T-cell (primary cell): ENCODE results near the gene WFDC10A. TPM values are rescaled to one million over a fixed set of nuclear protein-coding genes. Genes with fewer than 3 reads are reported as not detected.

Source experiments
- ATAC-seq, 4 experiments: fragments of 200-7000 bp in 3 of 4; fragments of 150-1000 bp in 1 of 4; cut with Tn5 transposase; replicated peaks in 1 of 4; 1 replicate in 3 of 4; 2 replicates in 1 of 4; pipeline ENCODE4 v1.10.0; 2021; ENCODE audit warnings: moderate library complexity in 3 of 4, mild to moderate bottlenecking in 2 of 4, moderate number of reproducible peaks in 1 of 4
- CTCF ChIA-PET, 2 donors: fragments of 300-600 bp; sonication (Branson Sonifier 250); formaldehyde crosslinking; loops; one replicate each; lab custom pipeline; 2022; ENCODE audit warnings: antibody characterized with exemption in 2 of 2; lab: Charles Lee
- POLR2A ChIA-PET, 2 donors: fragments of 300-600 bp; sonication (Branson Sonifier 250); formaldehyde crosslinking; loops; one replicate each; lab custom pipeline; 2022; ENCODE audit warnings: antibody characterized with exemption in 2 of 2; lab: Charles Lee
- DNase-seq, 35 experiments: peaks; one replicate each; pipeline versions ENCODE4 v3.0.0 to v3.0.0-alpha.2; 2013 to 2023
- H3K27ac ChIP-seq: one replicate; pipeline ENCODE4 v1.5.1; 2013; ENCODE audit warnings: low read length
- H3K27me3 ChIP-seq, 2 experiments: replicated peaks in 1 of 2; 1 replicate in 1 of 2; 2 replicates in 1 of 2; pipeline versions ENCODE4 v1.6.1 to v1.7.0; 2013; ENCODE audit warnings: low read length in 1 of 2, mixed read lengths in 1 of 2; ENCODE audit not compliant: control insufficient read depth in 2 of 2, insufficient read depth in 2 of 2; ENCODE audit errors: extremely low read depth in 1 of 2
- H3K36me3 ChIP-seq, 2 donors: 1 replicate in 1 of 2; 2 replicates in 1 of 2; pipeline versions ENCODE4 v1.6.1 to v1.7.0; 2013; ENCODE audit warnings: low read length in 1 of 2; ENCODE audit not compliant: control insufficient read depth in 2 of 2, insufficient read depth in 1 of 2; ENCODE audit errors: extremely low read depth in 1 of 2
- H3K4me1 ChIP-seq, 2 experiments: 1 replicate in 1 of 2; 2 replicates in 1 of 2; pipeline versions ENCODE4 v1.6.1 to v1.7.0; 2013; ENCODE audit warnings: low read length in 2 of 2, mixed read lengths in 1 of 2; ENCODE audit not compliant: insufficient read depth in 2 of 2, control insufficient read depth in 1 of 2; ENCODE audit errors: extremely low read depth in 1 of 2
- H3K4me3 ChIP-seq, 2 donors: 1 replicate in 1 of 2; 2 replicates in 1 of 2; pipeline versions ENCODE4 v1.5.1 to v1.7.0; 2013; ENCODE audit warnings: mild to moderate bottlenecking in 2 of 2, low read length in 1 of 2, moderate library complexity in 1 of 2; ENCODE audit not compliant: control insufficient read depth in 1 of 2; ENCODE audit errors: extremely low read depth in 1 of 2
- H3K9me3 ChIP-seq: 2 replicates; pipeline ENCODE4 v1.7.0; 2013
- H3K27ac Mint-ChIP-seq, 2 donors: one replicate each; pipeline ENCODE4 v1.8.0; 2020 to 2021; ENCODE audit warnings: mild to moderate bottlenecking in 2 of 2, mixed read lengths in 2 of 2
- H3K27me3 Mint-ChIP-seq, 2 donors: one replicate each; pipeline ENCODE4 v1.8.0; 2021 to 2022; ENCODE audit warnings: mixed read lengths in 2 of 2
- H3K36me3 Mint-ChIP-seq: one replicate; pipeline ENCODE4 v1.8.0; 2021; ENCODE audit warnings: mixed read lengths
- H3K4me1 Mint-ChIP-seq, 3 donors: one replicate each; pipeline ENCODE4 v1.8.0; 2020 to 2022; ENCODE audit warnings: mixed read lengths in 3 of 3, mild to moderate bottlenecking in 1 of 3
- H3K4me3 Mint-ChIP-seq, 3 donors: one replicate each; pipeline ENCODE4 v1.8.0; 2020 to 2022; ENCODE audit warnings: mild to moderate bottlenecking in 3 of 3, mixed read lengths in 3 of 3, moderate library complexity in 3 of 3
- H3K9me3 Mint-ChIP-seq, 3 donors: one replicate each; pipeline ENCODE4 v1.8.0; 2020 to 2022; ENCODE audit warnings: mixed read lengths in 3 of 3
- WGBS: methylation state at CpG from one replicate; pipeline ENCODE4 v1.1.5; 2013; ENCODE audit warnings: missing lambda C conversion rate; ENCODE audit not compliant: insufficient coverage; 5-methylcytosine and 5-hydroxymethylcytosine counted together
- total RNA-seq, 35 experiments: library from RNA in 6 of 35; stranded (reverse) in 6 of 35; fragments of 120-200 nt in 1 of 35; gene quantifications; one replicate each; pipeline versions ENCODE4 v1.2.1 to v1.2.4 and lab custom pipeline; 2013 to 2026

WFDC10A gene
- total RNA-seq, 5 donors from 2014 or later (not counting 1 experiment from before 2014, with no cell fraction given) = not detected

DNA sequence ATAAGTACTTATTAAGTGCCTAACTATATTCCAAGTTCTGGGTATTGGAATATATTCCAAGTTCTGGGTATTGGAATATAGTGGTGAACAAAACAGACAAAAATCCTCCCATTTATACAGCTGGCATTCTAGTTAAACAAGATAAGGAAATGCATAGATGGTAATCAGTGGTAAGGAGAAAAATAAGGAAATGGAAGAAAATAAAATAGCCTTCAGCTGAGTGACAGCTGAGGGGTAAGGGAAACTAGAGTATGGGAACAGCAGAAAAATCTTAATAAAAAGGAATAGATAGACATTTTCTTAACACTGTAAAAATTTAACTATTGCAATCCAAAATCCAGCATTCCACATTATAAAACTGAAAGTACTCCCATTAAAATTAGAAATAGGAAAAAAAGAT, 17.2 kb upstream of the WFDC10A start:
- ATAC-seq = no peak
- DNase-seq = no peak
- Histone ChIP-seq H3K27me3 (no peaks in the 10 kb centered on the region), H3K4me3 (no peak overlapping the region), H3K27ac (no peak overlapping the region), H3K36me3 (no peaks in the 10 kb centered on the region), H3K9me3 (no peaks in the 10 kb centered on the region), H3K4me1 (no peaks in the 10 kb centered on the region)
- ChIA-PET POLR2A (no interaction called here), CTCF (no interaction called here)
- H3K9me3 Mint-ChIP-seq = peaks cover 1 to 5% (median 4%) of the 10 kb centered on the region in 3 donors
- H3K4me3 Mint-ChIP-seq = no peak overlapping the region
- H3K36me3 Mint-ChIP-seq = no peaks in the 10 kb centered on the region
- no peak overlapping the region for H3K27ac Mint-ChIP-seq
- H3K27me3 Mint-ChIP-seq = peaks cover 20 to 21% of the 10 kb centered on the region in 2 donors
- no peaks in the 10 kb centered on the region for H3K4me1 Mint-ChIP-seq

DNA sequence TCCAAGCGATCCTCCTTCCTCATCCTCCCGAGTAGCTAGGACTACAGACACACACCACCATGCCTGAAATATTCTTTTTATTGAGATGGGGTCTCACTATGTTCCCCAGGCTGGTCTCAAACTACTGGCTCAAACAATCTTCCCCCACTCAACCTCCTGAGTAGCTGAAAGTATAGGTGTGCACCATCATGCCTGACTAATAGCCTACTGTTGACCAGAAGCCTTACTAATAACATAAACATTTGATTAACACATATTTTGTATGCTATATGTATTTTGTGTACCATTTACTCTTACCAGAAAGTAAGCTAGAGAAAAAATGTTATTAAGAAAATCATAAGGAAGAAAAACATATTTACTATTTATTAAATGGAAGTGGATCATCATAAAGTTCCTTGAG, 11.9 kb upstream of the WFDC10A start:
- ChIA-PET CTCF (no interaction called here), POLR2A (no interaction called here)
- H3K4me1 Mint-ChIP-seq = no peaks in the 10 kb centered on the region
- H3K4me3 Mint-ChIP-seq = no peak overlapping the region
- no CpG with 5 or more reads among the region's 2 CpGs for WGBS
- no peaks in the 10 kb centered on the region for H3K36me3 Mint-ChIP-seq
- ATAC-seq = no peak
- peaks cover 4% of the 10 kb centered on the region in 2 donors for H3K27me3 Mint-ChIP-seq
- no peak for DNase-seq
- no peaks in the 10 kb centered on the region for H3K27me3 ChIP-seq
- H3K9me3 ChIP-seq = no peaks in the 10 kb centered on the region
- no peak overlapping the region for H3K27ac Mint-ChIP-seq
- no peaks in the 10 kb centered on the region for H3K9me3 Mint-ChIP-seq
- no peak overlapping the region for H3K4me3 ChIP-seq
- H3K4me1 ChIP-seq = no peaks in the 10 kb centered on the region
- H3K27ac ChIP-seq = no peak overlapping the region
- H3K36me3 ChIP-seq = no peaks in the 10 kb centered on the region

DNA sequence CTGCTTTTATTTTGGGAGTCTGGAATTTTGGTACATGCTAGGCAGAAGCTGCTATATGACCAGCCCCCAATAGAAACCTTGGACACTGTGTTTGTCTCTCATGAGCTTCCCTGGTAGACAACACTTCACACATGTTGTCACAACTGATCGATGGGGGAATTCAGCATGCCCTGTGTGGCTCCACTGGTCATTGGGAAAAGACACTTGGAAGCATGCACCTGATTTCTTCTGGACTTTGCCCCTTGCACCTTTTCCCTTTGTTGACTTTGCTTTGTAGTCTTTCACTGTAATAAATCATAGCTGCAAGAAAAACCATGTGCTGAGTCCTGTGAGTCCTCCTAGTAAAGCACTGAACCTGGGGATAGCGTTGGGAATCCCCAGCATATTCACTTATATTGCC, 7.9 kb upstream of the WFDC10A start:
- Histone ChIP-seq H3K36me3 (no peaks in the 10 kb centered on the region), H3K27me3 (no peaks in the 10 kb centered on the region), H3K4me1 (no peaks in the 10 kb centered on the region), H3K9me3 (no peaks in the 10 kb centered on the region), H3K27ac (no peak overlapping the region), H3K4me3 (no peak overlapping the region)
- no peak overlapping the region for H3K27ac Mint-ChIP-seq
- DNase-seq (no peak), ATAC-seq (no peak)
- 100% methylated on average over 1 of the region's 2 CpGs for WGBS
- H3K4me3 Mint-ChIP-seq = no peak overlapping the region
- H3K4me1 Mint-ChIP-seq = no peaks in the 10 kb centered on the region
- H3K9me3 Mint-ChIP-seq = peaks cover 0 to 5% (median 0%) of the 10 kb centered on the region in 3 donors
- ChIA-PET CTCF (no interaction called here), POLR2A (no interaction called here)
- no peaks in the 10 kb centered on the region for H3K36me3 Mint-ChIP-seq
- peaks cover under 1 to 15% of the 10 kb centered on the region in 2 donors for H3K27me3 Mint-ChIP-seq

DNA sequence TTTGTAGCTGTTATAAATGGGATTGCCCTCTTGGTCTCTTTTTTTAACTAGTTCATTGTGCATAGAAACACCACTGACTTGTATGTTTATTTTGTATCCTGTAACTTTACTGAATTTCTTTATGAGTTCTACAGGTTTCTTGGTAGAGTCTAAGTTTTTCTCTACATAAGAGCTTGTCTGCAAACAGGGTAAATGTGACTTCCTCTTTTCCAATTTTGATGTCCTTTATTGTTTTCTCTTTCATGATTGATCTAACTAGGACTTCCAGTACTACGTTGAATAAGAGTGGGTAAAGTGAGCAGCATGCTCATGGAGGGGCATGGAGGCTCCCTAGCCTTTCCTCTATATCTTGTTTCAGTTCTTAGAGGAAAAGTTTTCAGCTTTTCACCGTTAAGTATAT, 3.0 kb upstream of the WFDC10A start:
- no peak for DNase-seq
- ChIA-PET CTCF (no interaction called here), POLR2A (no interaction called here)
- Mint-ChIP-seq H3K4me3 (no peak overlapping the region), H3K9me3 (peaks cover 0 to 5% (median 0%) of the 10 kb centered on the region in 3 donors), H3K4me1 (peaks cover 3 to 5% (median 3%) of the 10 kb centered on the region in 3 donors), H3K27me3 (peaks cover 35 to 40% of the 10 kb centered on the region in 2 donors), H3K27ac (no peak overlapping the region), H3K36me3 (no peaks in the 10 kb centered on the region)
- H3K9me3 ChIP-seq = no peaks in the 10 kb centered on the region
- H3K36me3 ChIP-seq = no peaks in the 10 kb centered on the region
- no peak for ATAC-seq
- peaks cover 2 to 15% of the 10 kb centered on the region in 2 experiments for H3K27me3 ChIP-seq
- no peak overlapping the region for H3K27ac ChIP-seq
- WGBS = no CpG with 5 or more reads among the region's 2 CpGs
- H3K4me1 ChIP-seq = peaks cover 0 to 3% of the 10 kb centered on the region in 2 experiments
- no peak overlapping the region for H3K4me3 ChIP-seq

DNA sequence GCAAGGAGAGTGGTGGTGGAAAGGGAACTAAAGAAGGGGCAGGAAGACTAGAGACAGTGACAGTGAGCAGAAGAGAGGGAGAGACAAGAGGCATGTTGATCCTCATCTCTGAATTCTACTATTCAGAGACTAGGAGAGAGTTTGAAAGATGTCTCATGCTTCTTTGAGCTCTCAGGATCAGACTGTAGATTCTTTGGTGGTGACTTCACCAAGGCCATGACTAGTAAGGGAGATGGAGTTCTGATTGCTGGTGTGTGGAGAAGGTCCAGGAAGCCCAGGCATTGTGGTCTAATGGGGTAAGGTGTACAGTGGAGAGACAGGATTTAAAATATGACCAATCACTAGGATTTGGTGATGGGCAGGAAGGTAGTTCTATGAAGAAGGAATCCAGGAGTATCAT, 832 bp downstream of the WFDC10A start:
- Mint-ChIP-seq H3K4me1 (peaks cover 3 to 5% (median 3%) of the 10 kb centered on the region in 3 donors), H3K36me3 (no peaks in the 10 kb centered on the region), H3K9me3 (no peaks in the 10 kb centered on the region), H3K4me3 (no peak overlapping the region), H3K27me3 (peaks cover 41 to 50% of the 10 kb centered on the region in 2 donors), H3K27ac (no peak overlapping the region)
- H3K9me3 ChIP-seq = no peaks in the 10 kb centered on the region
- POLR2A ChIA-PET = no interaction called here
- CTCF ChIA-PET = no interaction called here
- H3K27ac ChIP-seq = no peak overlapping the region
- H3K4me1 ChIP-seq = peaks cover 0 to 3% of the 10 kb centered on the region in 2 experiments
- peaks cover 2 to 15% of the 10 kb centered on the region in 2 experiments for H3K27me3 ChIP-seq
- no peak overlapping the region for H3K4me3 ChIP-seq
- no peaks in the 10 kb centered on the region for H3K36me3 ChIP-seq
- ATAC-seq (no peak), DNase-seq (no peak)

DNA sequence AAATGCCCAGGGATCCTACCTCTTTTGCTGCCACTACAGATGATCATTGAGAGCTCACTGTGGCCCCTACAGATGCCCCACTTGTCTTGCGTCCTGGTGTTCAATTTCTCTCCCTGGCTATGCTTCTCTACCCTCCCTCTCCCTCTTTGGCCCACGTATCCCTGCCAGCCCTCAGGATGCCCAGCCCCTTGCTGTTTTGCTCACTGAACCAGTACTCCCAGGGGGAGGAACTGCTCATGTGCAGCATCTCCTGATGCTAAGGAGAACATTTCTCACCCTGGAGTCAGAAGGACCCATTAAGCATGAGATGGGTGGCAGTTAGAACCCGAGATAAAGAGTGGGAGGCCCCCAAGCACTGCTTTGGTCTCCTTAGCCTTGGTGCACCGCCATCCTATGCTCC, 1.6 kb downstream of the WFDC10A start, which contains the start of gene WFDC9:
Gene WFDC9 (minus strand): TSS at position 101 of the 400 bp plus-strand sequence. CDS start 21,103 bp downstream, outside the sequence.
- no peak for DNase-seq
- H3K9me3 Mint-ChIP-seq = no peaks in the 10 kb centered on the region

DNA sequence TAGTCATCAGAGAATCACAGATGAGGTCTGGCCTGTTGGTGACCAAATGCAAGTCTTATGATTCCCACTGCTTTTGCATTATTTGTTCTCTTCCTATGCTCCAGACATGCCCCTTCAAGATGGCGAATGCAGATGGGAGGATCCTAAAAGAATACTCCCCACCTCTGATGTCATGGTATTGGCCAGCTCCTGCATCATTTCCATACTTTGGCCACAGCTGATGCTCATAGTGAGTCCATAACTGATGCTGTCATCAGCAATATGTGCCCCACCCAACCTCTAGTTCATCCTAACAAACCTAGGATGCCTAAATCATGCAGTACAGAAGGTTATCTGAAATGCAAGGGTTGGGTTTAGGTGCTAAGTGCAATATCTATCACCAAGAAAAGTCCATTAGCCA, 7.0 kb downstream of the WFDC10A start:
- no peak overlapping the region for H3K27ac Mint-ChIP-seq
- Histone ChIP-seq H3K9me3 (no peaks in the 10 kb centered on the region), H3K27me3 (peaks cover 0 to 2% of the 10 kb centered on the region in 2 experiments), H3K4me1 (no peaks in the 10 kb centered on the region), H3K36me3 (no peaks in the 10 kb centered on the region), H3K4me3 (no peak overlapping the region), H3K27ac (no peak overlapping the region)
- CTCF ChIA-PET = no interaction called here
- no CpG with 5 or more reads among the region's 1 CpG for WGBS
- DNase-seq (no peak), ATAC-seq (no peak)
- no peaks in the 10 kb centered on the region for H3K9me3 Mint-ChIP-seq
- H3K4me1 Mint-ChIP-seq = no peaks in the 10 kb centered on the region
- peaks cover 23 to 25% of the 10 kb centered on the region in 2 donors for H3K27me3 Mint-ChIP-seq
- POLR2A ChIA-PET = no interaction called here
- H3K4me3 Mint-ChIP-seq = no peak overlapping the region
- H3K36me3 Mint-ChIP-seq = no peaks in the 10 kb centered on the region

More for the DNA sequence above, 1.6 kb downstream of the WFDC10A start, which contains the start of gene WFDC9:
- CTCF ChIA-PET = no interaction called here
- Mint-ChIP-seq H3K27ac (no peak within 1 kb of the TSS), H3K27me3 (peaks cover 41 to 50% of the 10 kb centered on the region in 2 donors), H3K36me3 (no peaks in the 10 kb centered on the region), H3K4me3 (no peak within 1 kb of the TSS), H3K4me1 (peaks cover 3 to 5% (median 3%) of the 10 kb centered on the region in 3 donors)
- no peak for ATAC-seq
- no peak within 1 kb of the TSS for H3K27ac ChIP-seq
- POLR2A ChIA-PET = no interaction called here
- H3K27me3 ChIP-seq = peaks cover 2 to 17% of the 10 kb centered on the region in 2 experiments
- no peaks in the 10 kb centered on the region for H3K36me3 ChIP-seq
- WGBS = 82% methylated on average over 1 of the region's 4 CpGs
- H3K4me3 ChIP-seq = no peak within 1 kb of the TSS
- H3K9me3 ChIP-seq = no peaks in the 10 kb centered on the region
- peaks cover 0 to 3% of the 10 kb centered on the region in 2 experiments for H3K4me1 ChIP-seq
